Occipital lobe (tissue), 2 donors: Measurements from ENCODE around the gene SMG1. TPM values are rescaled to one million over a fixed set of nuclear protein-coding genes. Genes with fewer than 3 reads are reported as not detected.
"Not testable (repeated sequence)": the region's sequence is repeated elsewhere in the genome, so short reads cannot be mapped to it uniquely, and the experiment has no call there.

ENCODE experiments used
- DNase-seq: peaks from one replicate; lab custom pipeline; 2025; lab: John Stamatoyannopoulos, UW
- total RNA-seq: library from RNA; depleted of rRNA; stranded (reverse); fragments of >200 nt; gene quantifications from one replicate; pipeline ENCODE4 v1.2.3, GENCODE V29; 2014

SMG1 gene
- total RNA-seq, 1 donor from 2014 or later, result 110 TPM

DNA sequence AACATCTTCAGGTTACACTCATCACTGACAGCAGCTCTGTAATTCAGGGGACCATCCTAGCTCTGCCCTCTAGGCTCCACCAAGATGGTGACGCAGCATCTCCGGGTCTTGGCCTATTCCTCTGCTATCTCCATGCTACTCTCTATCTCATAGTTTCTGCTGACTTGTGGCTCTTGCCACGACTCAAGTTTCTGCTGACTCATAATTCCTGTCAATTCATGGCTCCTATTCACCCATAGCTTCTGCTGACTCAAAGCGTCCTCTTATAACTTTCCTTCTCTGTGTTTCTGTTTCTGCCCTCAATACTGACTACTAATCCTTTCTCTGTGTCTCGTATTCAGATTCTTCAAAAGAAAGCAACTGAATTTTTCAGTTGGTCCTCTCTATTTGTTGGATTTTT is 163.5 kb downstream of the SMG1 start:
- DNase-seq, result not testable (repeated sequence)

DNA sequence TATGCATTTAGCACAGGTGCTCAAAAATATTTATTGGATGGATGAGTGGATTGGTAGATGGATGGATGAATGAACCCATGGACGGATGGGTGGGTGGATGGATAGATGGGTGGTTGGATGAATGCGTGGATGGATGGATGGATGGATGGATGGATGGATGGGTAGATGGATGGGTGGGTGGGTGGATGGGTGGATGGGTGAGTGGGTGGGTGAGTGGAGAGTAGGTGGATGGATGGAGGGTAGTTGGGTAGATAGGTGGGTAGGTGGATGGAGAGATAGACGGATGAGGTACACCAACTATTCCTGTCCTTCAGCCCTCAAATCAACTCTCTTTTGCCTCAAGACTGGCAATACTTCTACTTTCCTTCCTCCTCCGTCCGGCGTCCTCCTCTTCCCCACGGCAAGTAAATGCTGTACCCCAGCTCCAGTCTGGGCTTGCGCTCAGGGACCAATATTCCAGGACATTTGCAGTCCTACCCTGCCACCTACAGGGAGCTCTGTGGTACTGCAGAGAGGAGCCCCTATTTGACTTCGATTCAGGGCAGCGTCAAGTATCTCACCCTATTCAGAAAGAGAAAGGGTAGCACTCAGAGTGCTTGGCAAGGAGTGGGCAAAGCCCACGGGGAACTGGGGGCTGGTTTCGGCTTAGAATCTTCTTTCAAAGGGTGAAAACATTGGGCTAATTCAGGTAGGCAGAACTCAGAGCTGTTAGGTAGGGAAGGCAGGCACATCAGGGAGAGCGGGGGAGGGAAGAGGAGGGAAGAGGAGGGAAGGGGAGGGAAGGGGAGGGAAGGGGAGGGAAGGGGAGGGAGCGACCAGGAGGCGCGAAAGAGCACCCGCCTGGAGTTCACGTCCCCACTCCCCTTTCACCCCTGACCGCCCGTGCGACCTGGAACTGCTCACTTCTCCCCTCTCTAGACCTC is 166.3 kb downstream of the SMG1 start:
- DNase-seq, result peak; percentile 16

DNA sequence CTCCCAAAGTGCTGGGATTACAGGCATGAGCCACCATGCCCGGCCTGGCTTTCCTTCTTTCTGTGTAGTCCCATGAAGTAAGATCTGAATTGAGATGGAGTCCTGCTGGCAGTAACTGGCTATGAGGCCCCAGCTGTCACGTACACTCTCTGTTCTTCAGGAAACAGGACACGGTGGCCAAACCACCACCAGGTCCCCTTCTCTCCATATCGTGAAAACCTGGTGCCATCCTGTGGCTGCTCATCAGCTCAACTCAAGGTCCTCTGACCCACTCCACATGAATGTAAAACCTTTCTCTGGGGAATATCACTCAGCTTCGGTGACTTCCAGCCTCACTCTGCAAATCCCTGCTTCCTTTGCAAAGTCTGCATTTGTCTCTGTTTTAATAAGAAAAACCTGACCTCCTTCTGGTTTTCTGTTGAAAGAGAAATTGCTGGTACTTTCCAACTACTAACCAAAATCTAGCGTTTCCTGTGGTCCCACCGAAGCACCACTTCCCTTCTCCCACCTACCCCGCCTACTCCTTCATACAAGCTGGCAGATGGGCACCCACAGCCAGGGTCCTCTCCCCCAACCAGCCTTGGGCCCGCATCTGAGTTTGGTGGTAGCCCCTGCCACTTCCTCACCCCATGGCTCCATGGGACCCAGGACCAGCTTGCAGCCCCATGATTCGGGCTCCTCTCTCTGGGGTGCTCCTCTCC is 168.1 kb downstream of the SMG1 start:
- DNase-seq, result not testable (repeated sequence)

DNA sequence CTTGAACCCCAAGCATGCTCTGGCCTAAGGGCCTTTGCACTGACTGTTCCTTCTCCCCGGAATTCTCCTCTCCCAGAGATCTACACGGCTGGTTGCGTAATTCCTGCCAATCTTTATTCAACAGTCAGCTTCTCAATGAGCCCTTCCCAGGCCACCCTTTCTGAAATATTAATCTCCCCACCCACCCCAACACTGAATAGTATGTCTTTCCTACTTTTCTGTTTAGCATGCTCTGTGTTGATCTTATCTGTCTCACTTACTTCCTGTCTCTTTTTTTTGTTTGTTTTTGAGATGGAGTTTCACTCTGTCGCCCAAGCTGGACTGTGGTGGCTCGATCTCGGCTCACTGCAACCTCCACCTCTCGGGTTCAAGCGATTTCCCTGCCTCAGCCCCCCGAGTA is 169.6 kb downstream of the SMG1 start:
- not testable (repeated sequence) for DNase-seq

Other genes starting within 250 kb of the SMG1 start
- gene RPS15A, start 136.1 kb downstream of the SMG1 start, total RNA-seq, result 2,037 TPM
- 496 TPM for gene ARL6IP1, start 124.9 kb downstream of the SMG1 start, total RNA-seq
- 2.8 TPM for gene TMC7, start 57.5 kb upstream of the SMG1 start, total RNA-seq
- 56.9 TPM for gene COQ7, start 141.2 kb upstream of the SMG1 start, total RNA-seq
- gene ITPRIPL2, start 187.6 kb upstream of the SMG1 start, total RNA-seq, result 5.1 TPM
- 6.2 TPM for gene SYT17, start 241.8 kb upstream of the SMG1 start, total RNA-seq